ENCODE results near the gene PATJ.

DNA sequence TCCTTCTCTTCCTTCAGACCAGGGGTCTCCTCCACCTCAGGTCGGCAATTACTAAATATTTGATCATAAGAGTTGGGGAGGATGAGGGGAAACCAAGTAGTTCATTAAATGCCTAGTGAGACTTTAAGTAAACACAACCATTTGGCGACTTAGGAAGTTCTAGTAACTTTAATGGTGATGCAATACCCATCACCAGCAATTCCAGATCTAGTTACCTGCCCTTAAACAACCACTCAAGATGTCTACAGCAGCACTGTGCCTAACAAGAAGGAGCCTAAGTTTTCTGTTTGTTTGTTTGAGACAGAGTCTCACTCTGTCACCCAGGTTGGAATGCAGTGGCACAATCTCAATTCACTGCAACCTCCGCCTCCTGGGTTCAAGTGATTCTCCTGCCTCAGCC, 395.7 kb downstream of the PATJ start:
- no peak for TF ChIP-seq POLR2AphosphoS5 (IDR thresholded peaks at IDR 0.05; ENCODE audit: borderline replicate concordance, low read depth, low read length)
- no peak for TF ChIP-seq EZH2 (IDR thresholded peaks at IDR 0.05)
